ENCODE measurements around the gene COMT. TPM values are rescaled to one million over a fixed set of nuclear protein-coding genes. Genes with fewer than 3 reads are reported as not detected.

COMT gene
- total RNA-seq, 1 experiment from 2014 or later, result 109 TPM

DNA sequence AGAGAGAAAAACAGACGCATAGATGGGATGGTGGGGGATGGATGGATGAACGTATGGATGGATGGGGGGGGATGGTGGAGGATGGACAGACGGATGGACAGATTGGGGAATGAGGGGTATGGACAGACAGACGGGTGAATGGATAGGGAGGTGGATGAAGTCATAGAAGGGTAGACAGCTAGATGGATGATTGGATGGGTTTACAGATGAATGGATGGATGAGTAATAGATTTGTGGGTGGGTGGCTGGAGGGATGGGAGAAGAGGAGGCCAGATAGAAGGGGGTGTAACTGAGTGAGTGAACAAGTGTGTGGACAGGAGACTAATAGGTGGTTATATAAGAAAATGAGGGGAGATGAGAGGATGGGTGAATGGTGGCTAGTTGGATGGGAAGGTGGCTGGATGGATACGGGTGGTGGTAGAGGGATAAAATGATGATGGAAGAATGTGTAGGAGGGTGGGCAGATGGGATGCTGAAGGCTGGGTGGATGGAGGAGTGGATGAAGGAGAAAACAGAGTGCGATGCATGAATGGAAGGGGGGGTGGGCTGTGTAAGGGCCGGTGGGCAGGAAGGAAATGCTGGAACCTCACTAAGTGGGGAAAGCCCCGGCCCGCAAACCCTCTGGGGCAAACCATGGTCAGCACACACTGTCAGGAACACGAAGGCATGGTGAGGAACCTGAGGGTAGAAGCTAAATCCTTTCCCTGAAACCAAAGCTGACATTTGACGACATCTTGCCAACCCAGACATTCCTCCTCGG lies 53.5 kb downstream of the COMT start:
- BruUV-seq (replicated peaks), result no TSS peak
- ChIA-PET POLR2A (no interaction called here), RAD21 (ENCODE audit: low non-redundant PET in 1 of 2, low total read pairs in 2 of 2, uncharacterized antibody in 2 of 2, unreplicated experiment in 2 of 2) (no interaction called here)

More for the DNA sequence above, 53.5 kb downstream of the COMT start:
- Histone ChIP-seq H3K4me3 (replicated peaks in 1 of 2; ENCODE audit: low read depth in 1 of 2, low read length in 2 of 2) (no peak overlapping the region), H3K4me2 (ENCODE audit: low read length) (no peak overlapping the region), H3K27ac (ENCODE audit: low read depth, low read length) (no peak overlapping the region), H3K9me3 (ENCODE audit: control insufficient read depth in 1 of 2, insufficient read depth in 1 of 2, low read depth in 1 of 2, low read length in 2 of 2) (no peaks in the 10 kb centered on the region), H3K9me2 (ENCODE audit: insufficient read depth) (no peaks in the 10 kb centered on the region), H3K4me1 (ENCODE audit: control insufficient read depth in 1 of 2, insufficient read depth in 2 of 2, low read length in 2 of 2) (peaks cover 0 to 5% of the 10 kb centered on the region in 2 experiments; a peak in 1 of 4 replicates), H4K20me1 (ENCODE audit: insufficient read depth) (no peaks in the 10 kb centered on the region), H3K36me3 (ENCODE audit: control insufficient read depth in 1 of 2, insufficient read depth in 2 of 2, low read length in 2 of 2) (no peaks in the 10 kb centered on the region), H3K79me2 (ENCODE audit: insufficient read depth, low read length) (no peaks in the 10 kb centered on the region), H3K9ac (ENCODE audit: low read length) (no peak overlapping the region), H2AFZ (ENCODE audit: low read depth, low read length, poor library complexity, severe bottlenecking) (no peak overlapping the region), H3K27me3 (ENCODE audit: insufficient read depth, low read length) (no peaks in the 10 kb centered on the region)
- DNase-seq (ENCODE audit: low read depth, low spot score) (no peak), ATAC-seq (no peak)
- intact Hi-C loops (cut with micrococcal nuclease), result no loop called here
- TF ChIP-seq, protein P1, sequence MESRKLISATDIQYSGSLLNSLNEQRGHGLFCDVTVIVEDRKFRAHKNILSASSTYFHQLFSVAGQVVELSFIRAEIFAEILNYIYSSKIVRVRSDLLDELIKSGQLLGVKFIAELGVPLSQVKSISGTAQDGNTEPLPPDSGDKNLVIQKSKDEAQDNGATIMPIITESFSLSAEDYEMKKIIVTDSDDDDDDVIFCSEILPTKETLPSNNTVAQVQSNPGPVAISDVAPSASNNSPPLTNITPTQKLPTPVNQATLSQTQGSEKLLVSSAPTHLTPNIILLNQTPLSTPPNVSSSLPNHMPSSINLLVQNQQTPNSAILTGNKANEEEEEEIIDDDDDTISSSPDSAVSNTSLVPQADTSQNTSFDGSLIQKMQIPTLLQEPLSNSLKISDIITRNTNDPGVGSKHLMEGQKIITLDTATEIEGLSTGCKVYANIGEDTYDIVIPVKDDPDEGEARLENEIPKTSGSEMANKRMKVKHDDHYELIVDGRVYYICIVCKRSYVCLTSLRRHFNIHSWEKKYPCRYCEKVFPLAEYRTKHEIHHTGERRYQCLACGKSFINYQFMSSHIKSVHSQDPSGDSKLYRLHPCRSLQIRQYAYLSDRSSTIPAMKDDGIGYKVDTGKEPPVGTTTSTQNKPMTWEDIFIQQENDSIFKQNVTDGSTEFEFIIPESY (IDR thresholded peaks at IDR 0.05; ENCODE audit: extremely low read depth, insufficient replicate concordance, low read length), result no peak
- TF ChIP-seq SP1 (IDR thresholded peaks at IDR 0.05; ENCODE audit: low read depth) (no peak), ZFX (IDR thresholded peaks at IDR 0.05) (no peak), TCF7L2 (IDR thresholded peaks at IDR 0.05; ENCODE audit: borderline replicate concordance, extremely low read depth, insufficient read depth, insufficient read length) (no peak), EZH2 (IDR thresholded peaks at IDR 0.05) (no peak), ZNF274 (IDR thresholded peaks at IDR 0.05; ENCODE audit: low read depth, low read length) (no peak)
- TF ChIP-seq, protein P2, sequence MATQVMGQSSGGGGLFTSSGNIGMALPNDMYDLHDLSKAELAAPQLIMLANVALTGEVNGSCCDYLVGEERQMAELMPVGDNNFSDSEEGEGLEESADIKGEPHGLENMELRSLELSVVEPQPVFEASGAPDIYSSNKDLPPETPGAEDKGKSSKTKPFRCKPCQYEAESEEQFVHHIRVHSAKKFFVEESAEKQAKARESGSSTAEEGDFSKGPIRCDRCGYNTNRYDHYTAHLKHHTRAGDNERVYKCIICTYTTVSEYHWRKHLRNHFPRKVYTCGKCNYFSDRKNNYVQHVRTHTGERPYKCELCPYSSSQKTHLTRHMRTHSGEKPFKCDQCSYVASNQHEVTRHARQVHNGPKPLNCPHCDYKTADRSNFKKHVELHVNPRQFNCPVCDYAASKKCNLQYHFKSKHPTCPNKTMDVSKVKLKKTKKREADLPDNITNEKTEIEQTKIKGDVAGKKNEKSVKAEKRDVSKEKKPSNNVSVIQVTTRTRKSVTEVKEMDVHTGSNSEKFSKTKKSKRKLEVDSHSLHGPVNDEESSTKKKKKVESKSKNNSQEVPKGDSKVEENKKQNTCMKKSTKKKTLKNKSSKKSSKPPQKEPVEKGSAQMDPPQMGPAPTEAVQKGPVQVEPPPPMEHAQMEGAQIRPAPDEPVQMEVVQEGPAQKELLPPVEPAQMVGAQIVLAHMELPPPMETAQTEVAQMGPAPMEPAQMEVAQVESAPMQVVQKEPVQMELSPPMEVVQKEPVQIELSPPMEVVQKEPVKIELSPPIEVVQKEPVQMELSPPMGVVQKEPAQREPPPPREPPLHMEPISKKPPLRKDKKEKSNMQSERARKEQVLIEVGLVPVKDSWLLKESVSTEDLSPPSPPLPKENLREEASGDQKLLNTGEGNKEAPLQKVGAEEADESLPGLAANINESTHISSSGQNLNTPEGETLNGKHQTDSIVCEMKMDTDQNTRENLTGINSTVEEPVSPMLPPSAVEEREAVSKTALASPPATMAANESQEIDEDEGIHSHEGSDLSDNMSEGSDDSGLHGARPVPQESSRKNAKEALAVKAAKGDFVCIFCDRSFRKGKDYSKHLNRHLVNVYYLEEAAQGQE (IDR thresholded peaks at IDR 0.05; ENCODE audit: low read depth), result no peak
- TF ChIP-seq, protein P3, sequence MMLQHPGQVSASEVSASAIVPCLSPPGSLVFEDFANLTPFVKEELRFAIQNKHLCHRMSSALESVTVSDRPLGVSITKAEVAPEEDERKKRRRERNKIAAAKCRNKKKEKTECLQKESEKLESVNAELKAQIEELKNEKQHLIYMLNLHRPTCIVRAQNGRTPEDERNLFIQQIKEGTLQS (IDR thresholded peaks at IDR 0.05), result no peak
- CTCF ChIA-PET, result no interaction called here
